GM23338 (cell line): ENCODE measurements around the gene FFAR2. TPM values are rescaled to one million over a fixed set of nuclear protein-coding genes. Genes with fewer than 3 reads are reported as not detected.

Source experiments
- ATAC-seq: fragments of 200-7000 bp; cut with Tn5 transposase; 3 replicates; pipeline ENCODE4 v1.9.1; 2020
- DNase-seq: peaks from one replicate; pipeline ENCODE4 v3.0.0-alpha.2; 2015; ENCODE audit warnings: low spot score
- H2AFZ ChIP-seq: fragments of 200-600 bp; sonication (generic); 2 replicates; pipeline ENCODE4 v1.8.0; 2016; ENCODE audit warnings: antibody characterized with exemption, mild to moderate bottlenecking, moderate library complexity
- H3F3A ChIP-seq: fragments of 200-600 bp; sonication (generic); replicated peaks from 2 replicates; pipeline ENCODE4 v1.8.0; 2017; ENCODE audit warnings: antibody characterized with exemption, mixed run types, low read depth
- H3K27ac ChIP-seq: fragments of 200-600 bp; sonication (generic); 2 replicates; pipeline ENCODE4 v1.6.1; 2016; ENCODE audit warnings: low read depth
- H3K27me3 ChIP-seq: fragments of 200-600 bp; sonication (generic); 2 replicates; pipeline ENCODE4 v1.8.0; 2016; ENCODE audit warnings: mild to moderate bottlenecking, mixed run types, moderate library complexity; ENCODE audit not compliant: insufficient read depth
- H3K36me3 ChIP-seq: fragments of 200-600 bp; sonication (generic); 2 replicates; pipeline ENCODE4 v1.8.0; 2016; ENCODE audit warnings: mild to moderate bottlenecking; ENCODE audit not compliant: insufficient read depth
- H3K4me1 ChIP-seq: fragments of 200-600 bp; sonication (generic); 2 replicates; pipeline ENCODE4 v1.8.0; 2016; ENCODE audit warnings: mild to moderate bottlenecking, moderate library complexity; ENCODE audit not compliant: insufficient read depth
- H3K4me2 ChIP-seq: fragments of 200-600 bp; sonication (generic); 2 replicates; pipeline ENCODE4 v1.7.1; 2017; ENCODE audit warnings: mixed run types
- H3K4me3 ChIP-seq: fragments of 200-600 bp; sonication (generic); 2 replicates; pipeline ENCODE4 v1.6.1; 2016; ENCODE audit warnings: mixed run types
- H3K79me2 ChIP-seq: fragments of 200-600 bp; sonication (generic); replicated peaks from 2 replicates; pipeline ENCODE4 v1.8.0; 2017; ENCODE audit warnings: mild to moderate bottlenecking; ENCODE audit not compliant: insufficient read depth
- H3K9me2 ChIP-seq: fragments of 200-600 bp; sonication (generic); 2 replicates; pipeline ENCODE4 v1.8.0; 2017; ENCODE audit not compliant: insufficient read depth
- H4K20me1 ChIP-seq: fragments of 200-600 bp; sonication (generic); replicated peaks from 2 replicates; pipeline ENCODE4 v1.8.0; 2017; ENCODE audit warnings: mild to moderate bottlenecking; ENCODE audit not compliant: insufficient read depth
- H3K27ac Mint-ChIP-seq: 2 replicates; pipeline ENCODE4 v1.8.0; 2020; ENCODE audit warnings: inconsistent platforms, mild to moderate bottlenecking, moderate library complexity, mixed read lengths
- H3K27me3 Mint-ChIP-seq: 3 replicates; pipeline ENCODE4 v1.8.0; 2022; ENCODE audit warnings: low read depth, mild to moderate bottlenecking, moderate library complexity, mixed read lengths, inconsistent platforms; ENCODE audit not compliant: insufficient read depth, poor library complexity
- H3K36me3 Mint-ChIP-seq: 3 replicates; pipeline ENCODE4 v1.8.0; 2021; ENCODE audit warnings: low read depth, mild to moderate bottlenecking, inconsistent platforms, moderate library complexity, mixed read lengths
- H3K4me1 Mint-ChIP-seq: 3 replicates; pipeline ENCODE4 v1.8.0; 2020; ENCODE audit warnings: mild to moderate bottlenecking, inconsistent platforms, mixed read lengths
- H3K4me3 Mint-ChIP-seq: 3 replicates; pipeline ENCODE4 v1.8.0; 2021; ENCODE audit warnings: moderate library complexity, mild to moderate bottlenecking, inconsistent platforms, mixed read lengths
- H3K9me3 Mint-ChIP-seq: 3 replicates; pipeline ENCODE4 v1.8.0; 2020; ENCODE audit warnings: moderate library complexity, mild to moderate bottlenecking, inconsistent platforms, mixed read lengths
- CREB1 ChIP-seq: fragments of 250-450 bp; sonication (Bioruptor Pico); IDR thresholded peaks from 2 replicates; pipeline ENCODE4 v1.5.0; 2020; ENCODE audit warnings: low read depth, mild to moderate bottlenecking, moderate library complexity
- ETS1 ChIP-seq: IDR thresholded peaks from 2 replicates; pipeline ENCODE4 v1.6.1; 2016; ENCODE audit warnings: antibody characterized with exemption
- EZH2 ChIP-seq: fragments of 200-600 bp; sonication (generic); IDR thresholded peaks from one replicate; pipeline ENCODE4 v1.8.0; 2017; ENCODE audit warnings: antibody characterized with exemption, mild to moderate bottlenecking, low read depth; ENCODE audit not compliant: unreplicated experiment
- EZH2phosphoT487 ChIP-seq: fragments of 200-600 bp; sonication (generic); IDR thresholded peaks from one replicate; pipeline ENCODE4 v1.8.1; 2018; ENCODE audit warnings: antibody characterized with exemption; ENCODE audit not compliant: unreplicated experiment
- NANOG ChIP-seq: IDR thresholded peaks from 2 replicates; pipeline ENCODE4 v1.6.1; 2016; ENCODE audit warnings: antibody characterized with exemption, borderline replicate concordance
- POLR2AphosphoS5 ChIP-seq: IDR thresholded peaks from 2 replicates; pipeline ENCODE4 v1.6.1; 2016; ENCODE audit warnings: antibody characterized with exemption, low read depth
- STAT1 ChIP-seq: IDR thresholded peaks from one replicate; pipeline ENCODE4 v1.6.1; 2016; ENCODE audit warnings: antibody characterized with exemption; ENCODE audit not compliant: unreplicated experiment
- ZNF331 ChIP-seq: fragments of 250-450 bp; sonication (Bioruptor Pico); IDR thresholded peaks from 2 replicates; pipeline ENCODE4 v1.5.0; 2020; ENCODE audit warnings: low read depth, mild to moderate bottlenecking, moderate library complexity
- polyA plus RNA-seq: library from polyadenylated mRNA; unstranded; fragments of >200 nt; fragmentation: Nextera tagmentation; extraction: Ambion mirVana; gene quantifications from 2 replicates; pipeline ENCODE4 v1.2.1, GENCODE V29; 2016
- total RNA-seq: library from RNA; depleted of rRNA; stranded (reverse); fragments of >200 nt; shearing (Covaris generic); gene quantifications from 2 replicates; pipeline ENCODE4 v1.2.3, GENCODE V29; 2014
- TF ChIP-seq, protein P1 (sequence below): fragments of 250-450 bp; sonication (Bioruptor Pico); IDR thresholded peaks from 2 replicates; pipeline ENCODE4 v1.5.0; 2020; ENCODE audit warnings: mild to moderate bottlenecking, moderate library complexity

Gene FFAR2
- total and polyA plus RNA-seq, 2 experiments from 2014 or later = not detected

DNA sequence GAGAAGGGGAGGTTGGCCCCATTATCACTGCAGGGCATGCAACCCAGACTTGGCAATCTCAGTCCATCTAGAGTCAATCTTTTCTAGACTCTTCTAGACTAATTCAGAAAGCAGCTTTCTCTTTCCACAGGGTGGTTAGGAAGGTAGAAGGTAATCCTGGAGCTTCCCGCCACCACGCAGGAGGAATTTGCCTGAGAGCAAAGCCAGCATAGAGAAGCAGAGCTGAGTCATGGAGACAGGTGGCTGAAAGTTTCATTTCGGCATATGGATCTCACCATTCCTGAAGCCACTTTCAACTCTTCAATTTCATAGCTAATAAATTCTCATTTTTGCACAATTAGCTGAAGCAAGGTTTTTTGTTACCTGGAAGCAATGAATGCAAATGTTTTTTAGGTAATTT is 29.0 kb upstream of the FFAR2 start:
- ATAC-seq = no peak

DNA sequence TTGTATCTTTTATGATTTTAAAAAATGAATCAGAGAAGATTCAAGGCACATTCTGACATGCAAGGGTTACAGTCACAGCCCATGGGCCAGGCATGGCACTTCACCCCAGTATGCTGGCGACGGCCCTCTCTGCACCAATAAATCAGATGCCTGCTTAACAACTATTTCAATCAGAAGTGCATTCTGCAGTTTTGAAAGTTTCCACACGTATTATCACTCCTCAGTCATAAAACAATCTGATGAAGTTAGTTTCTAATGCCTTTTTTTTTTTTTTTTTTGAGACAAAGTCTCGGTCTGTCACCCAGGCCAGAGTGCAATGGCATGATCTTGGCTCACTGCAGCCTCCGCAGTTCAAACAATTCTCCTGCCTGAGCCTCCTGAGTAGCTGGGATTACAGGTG is 28.3 kb upstream of the FFAR2 start:
- Histone ChIP-seq H3K4me2 (no peak overlapping the region), H3K79me2 (no peaks in the 10 kb centered on the region), H3K36me3 (no peaks in the 10 kb centered on the region), H4K20me1 (no peaks in the 10 kb centered on the region), H3K4me1 (no peaks in the 10 kb centered on the region), H3K9me2 (no peaks in the 10 kb centered on the region), H3F3A (no peaks in the 10 kb centered on the region), H3K4me3 (no peak overlapping the region), H3K27me3 (no peaks in the 10 kb centered on the region), H3K27ac (no peak overlapping the region), H2AFZ (no peak overlapping the region)
- no peak overlapping the region for H3K27ac Mint-ChIP-seq
- H3K4me1 Mint-ChIP-seq = no peaks in the 10 kb centered on the region; the same call in 2 of the 3 replicates
- peaks cover 6% of the 10 kb centered on the region for H3K27me3 Mint-ChIP-seq
- no peaks in the 10 kb centered on the region for H3K36me3 Mint-ChIP-seq
- ATAC-seq (no peak), DNase-seq (no peak)
- no peaks in the 10 kb centered on the region; the same call in 2 of the 3 replicates for H3K9me3 Mint-ChIP-seq
- H3K4me3 Mint-ChIP-seq = no peak overlapping the region
- TF ChIP-seq EZH2phosphoT487 (no peak), POLR2AphosphoS5 (no peak), STAT1 (no peak), ZNF331 (no peak), ETS1 (no peak), NANOG (no peak), CREB1 (CRISPR knock-in tag) (no peak)
- TF ChIP-seq, protein P1, sequence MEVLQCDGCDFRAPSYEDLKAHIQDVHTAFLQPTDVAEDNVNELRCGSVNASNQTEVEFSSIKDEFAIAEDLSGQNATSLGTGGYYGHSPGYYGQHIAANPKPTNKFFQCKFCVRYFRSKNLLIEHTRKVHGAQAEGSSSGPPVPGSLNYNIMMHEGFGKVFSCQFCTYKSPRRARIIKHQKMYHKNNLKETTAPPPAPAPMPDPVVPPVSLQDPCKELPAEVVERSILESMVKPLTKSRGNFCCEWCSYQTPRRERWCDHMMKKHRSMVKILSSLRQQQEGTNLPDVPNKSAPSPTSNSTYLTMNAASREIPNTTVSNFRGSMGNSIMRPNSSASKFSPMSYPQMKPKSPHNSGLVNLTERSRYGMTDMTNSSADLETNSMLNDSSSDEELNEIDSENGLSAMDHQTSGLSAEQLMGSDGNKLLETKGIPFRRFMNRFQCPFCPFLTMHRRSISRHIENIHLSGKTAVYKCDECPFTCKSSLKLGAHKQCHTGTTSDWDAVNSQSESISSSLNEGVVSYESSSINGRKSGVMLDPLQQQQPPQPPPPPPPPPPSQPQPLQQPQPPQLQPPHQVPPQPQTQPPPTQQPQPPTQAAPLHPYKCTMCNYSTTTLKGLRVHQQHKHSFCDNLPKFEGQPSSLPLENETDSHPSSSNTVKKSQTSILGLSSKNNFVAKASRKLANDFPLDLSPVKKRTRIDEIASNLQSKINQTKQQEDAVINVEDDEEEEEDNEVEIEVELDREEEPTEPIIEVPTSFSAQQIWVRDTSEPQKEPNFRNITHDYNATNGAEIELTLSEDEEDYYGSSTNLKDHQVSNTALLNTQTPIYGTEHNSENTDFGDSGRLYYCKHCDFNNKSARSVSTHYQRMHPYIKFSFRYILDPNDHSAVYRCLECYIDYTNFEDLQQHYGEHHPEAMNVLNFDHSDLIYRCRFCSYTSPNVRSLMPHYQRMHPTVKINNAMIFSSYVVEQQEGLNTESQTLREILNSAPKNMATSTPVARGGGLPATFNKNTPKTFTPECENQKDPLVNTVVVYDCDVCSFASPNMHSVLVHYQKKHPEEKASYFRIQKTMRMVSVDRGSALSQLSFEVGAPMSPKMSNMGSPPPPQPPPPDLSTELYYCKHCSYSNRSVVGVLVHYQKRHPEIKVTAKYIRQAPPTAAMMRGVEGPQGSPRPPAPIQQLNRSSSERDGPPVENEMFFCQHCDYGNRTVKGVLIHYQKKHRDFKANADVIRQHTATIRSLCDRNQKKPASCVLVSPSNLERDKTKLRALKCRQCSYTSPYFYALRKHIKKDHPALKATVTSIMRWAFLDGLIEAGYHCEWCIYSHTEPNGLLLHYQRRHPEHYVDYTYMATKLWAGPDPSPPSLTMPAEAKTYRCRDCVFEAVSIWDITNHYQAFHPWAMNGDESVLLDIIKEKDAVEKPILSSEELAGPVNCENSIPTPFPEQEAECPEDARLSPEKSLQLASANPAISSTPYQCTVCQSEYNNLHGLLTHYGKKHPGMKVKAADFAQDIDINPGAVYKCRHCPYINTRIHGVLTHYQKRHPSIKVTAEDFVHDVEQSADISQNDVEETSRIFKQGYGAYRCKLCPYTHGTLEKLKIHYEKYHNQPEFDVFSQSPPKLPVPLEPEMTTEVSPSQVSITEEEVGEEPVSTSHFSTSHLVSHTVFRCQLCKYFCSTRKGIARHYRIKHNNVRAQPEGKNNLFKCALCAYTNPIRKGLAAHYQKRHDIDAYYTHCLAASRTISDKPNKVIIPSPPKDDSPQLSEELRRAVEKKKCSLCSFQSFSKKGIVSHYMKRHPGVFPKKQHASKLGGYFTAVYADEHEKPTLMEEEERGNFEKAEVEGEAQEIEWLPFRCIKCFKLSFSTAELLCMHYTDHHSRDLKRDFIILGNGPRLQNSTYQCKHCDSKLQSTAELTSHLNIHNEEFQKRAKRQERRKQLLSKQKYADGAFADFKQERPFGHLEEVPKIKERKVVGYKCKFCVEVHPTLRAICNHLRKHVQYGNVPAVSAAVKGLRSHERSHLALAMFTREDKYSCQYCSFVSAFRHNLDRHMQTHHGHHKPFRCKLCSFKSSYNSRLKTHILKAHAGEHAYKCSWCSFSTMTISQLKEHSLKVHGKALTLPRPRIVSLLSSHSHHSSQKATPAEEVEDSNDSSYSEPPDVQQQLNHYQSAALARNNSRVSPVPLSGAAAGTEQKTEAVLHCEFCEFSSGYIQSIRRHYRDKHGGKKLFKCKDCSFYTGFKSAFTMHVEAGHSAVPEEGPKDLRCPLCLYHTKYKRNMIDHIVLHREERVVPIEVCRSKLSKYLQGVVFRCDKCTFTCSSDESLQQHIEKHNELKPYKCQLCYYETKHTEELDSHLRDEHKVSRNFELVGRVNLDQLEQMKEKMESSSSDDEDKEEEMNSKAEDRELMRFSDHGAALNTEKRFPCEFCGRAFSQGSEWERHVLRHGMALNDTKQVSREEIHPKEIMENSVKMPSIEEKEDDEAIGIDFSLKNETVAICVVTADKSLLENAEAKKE (CRISPR knock-in tag) = no peak

More for the DNA sequence above, 29.0 kb upstream of the FFAR2 start:
- H3K27me3 Mint-ChIP-seq = peaks cover 6% of the 10 kb centered on the region
- H3K27ac Mint-ChIP-seq = no peak overlapping the region
- Histone ChIP-seq H3K27ac (no peak overlapping the region), H2AFZ (no peak overlapping the region), H3K9me2 (no peaks in the 10 kb centered on the region), H3K4me3 (no peak overlapping the region), H3F3A (no peaks in the 10 kb centered on the region), H3K79me2 (no peaks in the 10 kb centered on the region), H3K4me1 (no peaks in the 10 kb centered on the region), H3K4me2 (no peak overlapping the region), H3K27me3 (no peaks in the 10 kb centered on the region), H4K20me1 (no peaks in the 10 kb centered on the region), H3K36me3 (no peaks in the 10 kb centered on the region)
- no peaks in the 10 kb centered on the region; the same call in 2 of the 3 replicates for H3K4me1 Mint-ChIP-seq
- H3K9me3 Mint-ChIP-seq = no peaks in the 10 kb centered on the region; the same call in 2 of the 3 replicates
- DNase-seq = no peak
- TF ChIP-seq EZH2 (no peak), ZNF331 (no peak), ETS1 (no peak)
- H3K36me3 Mint-ChIP-seq = no peaks in the 10 kb centered on the region
- H3K4me3 Mint-ChIP-seq = no peak overlapping the region
